ENCODE measurements around the gene TEAD4.

The TEAD4 gene

GRCh38 chr12:3014641-3015040, 55.4 kb downstream of the TEAD4 start:
- Histone ChIP-seq H3K4me1 (ENCODE audit: low read length) (no peaks in the 10 kb centered on the region), H4K20me1 (ENCODE audit: insufficient read depth, low read length) (no peaks in the 10 kb centered on the region), H3K9me3 (ENCODE audit: insufficient read depth, low read length) (no peaks in the 10 kb centered on the region), H3K4me3 (ENCODE audit: low read length) (no peak overlapping the region), H3K4me2 (ENCODE audit: low read length) (no peak overlapping the region), H3K36me3 (replicated peaks; ENCODE audit: low read depth, low read length) (no peaks in the 10 kb centered on the region), H3K79me2 (ENCODE audit: low read length) (no peaks in the 10 kb centered on the region), H3K27me3 (ENCODE audit: low read depth, low read length) (no peaks in the 10 kb centered on the region), H3K27ac (ENCODE audit: low read length) (no peak overlapping the region), H3K9ac (ENCODE audit: low read length) (no peak overlapping the region), H2AFZ (ENCODE audit: low read depth, low read length) (no peak overlapping the region)
- TF ChIP-seq, protein P1, sequence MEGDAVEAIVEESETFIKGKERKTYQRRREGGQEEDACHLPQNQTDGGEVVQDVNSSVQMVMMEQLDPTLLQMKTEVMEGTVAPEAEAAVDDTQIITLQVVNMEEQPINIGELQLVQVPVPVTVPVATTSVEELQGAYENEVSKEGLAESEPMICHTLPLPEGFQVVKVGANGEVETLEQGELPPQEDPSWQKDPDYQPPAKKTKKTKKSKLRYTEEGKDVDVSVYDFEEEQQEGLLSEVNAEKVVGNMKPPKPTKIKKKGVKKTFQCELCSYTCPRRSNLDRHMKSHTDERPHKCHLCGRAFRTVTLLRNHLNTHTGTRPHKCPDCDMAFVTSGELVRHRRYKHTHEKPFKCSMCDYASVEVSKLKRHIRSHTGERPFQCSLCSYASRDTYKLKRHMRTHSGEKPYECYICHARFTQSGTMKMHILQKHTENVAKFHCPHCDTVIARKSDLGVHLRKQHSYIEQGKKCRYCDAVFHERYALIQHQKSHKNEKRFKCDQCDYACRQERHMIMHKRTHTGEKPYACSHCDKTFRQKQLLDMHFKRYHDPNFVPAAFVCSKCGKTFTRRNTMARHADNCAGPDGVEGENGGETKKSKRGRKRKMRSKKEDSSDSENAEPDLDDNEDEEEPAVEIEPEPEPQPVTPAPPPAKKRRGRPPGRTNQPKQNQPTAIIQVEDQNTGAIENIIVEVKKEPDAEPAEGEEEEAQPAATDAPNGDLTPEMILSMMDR (IDR thresholded peaks at IDR 0.05; ENCODE audit: low read depth, low read length): no peak
- no peak for TF ChIP-seq EZH2phosphoT487 (IDR thresholded peaks at IDR 0.05; ENCODE audit: low read depth)

GRCh38 chr12:3015356-3015755, 56.2 kb downstream of the TEAD4 start:
- H3K4me2 ChIP-seq (ENCODE audit: low read length): no peak overlapping the region
- H3K27ac ChIP-seq (ENCODE audit: low read length): no peak overlapping the region
- no peaks in the 10 kb centered on the region for H3K27me3 ChIP-seq (ENCODE audit: low read depth, low read length)
- H3K36me3 ChIP-seq (replicated peaks; ENCODE audit: low read depth, low read length): no peaks in the 10 kb centered on the region
- no peaks in the 10 kb centered on the region for H3K4me1 ChIP-seq (ENCODE audit: low read length)
- TF ChIP-seq, protein P1 (IDR thresholded peaks at IDR 0.05; ENCODE audit: low read depth, low read length): no peak
- TF ChIP-seq EZH2phosphoT487 (IDR thresholded peaks at IDR 0.05; ENCODE audit: low read depth): no peak
- no peak overlapping the region for H2AFZ ChIP-seq (ENCODE audit: low read depth, low read length)
- H3K4me3 ChIP-seq (ENCODE audit: low read length): no peak overlapping the region
- no peak overlapping the region for H3K9ac ChIP-seq (ENCODE audit: low read length)
- no peaks in the 10 kb centered on the region for H3K9me3 ChIP-seq (ENCODE audit: insufficient read depth, low read length)
- no peaks in the 10 kb centered on the region for H3K79me2 ChIP-seq (ENCODE audit: low read length)
- H4K20me1 ChIP-seq (ENCODE audit: insufficient read depth, low read length): no peaks in the 10 kb centered on the region

GRCh38 chr12:3016191-3016590, 57.0 kb downstream of the TEAD4 start:
- H3K36me3 ChIP-seq (replicated peaks; ENCODE audit: low read depth, low read length): no peaks in the 10 kb centered on the region

DNA sequence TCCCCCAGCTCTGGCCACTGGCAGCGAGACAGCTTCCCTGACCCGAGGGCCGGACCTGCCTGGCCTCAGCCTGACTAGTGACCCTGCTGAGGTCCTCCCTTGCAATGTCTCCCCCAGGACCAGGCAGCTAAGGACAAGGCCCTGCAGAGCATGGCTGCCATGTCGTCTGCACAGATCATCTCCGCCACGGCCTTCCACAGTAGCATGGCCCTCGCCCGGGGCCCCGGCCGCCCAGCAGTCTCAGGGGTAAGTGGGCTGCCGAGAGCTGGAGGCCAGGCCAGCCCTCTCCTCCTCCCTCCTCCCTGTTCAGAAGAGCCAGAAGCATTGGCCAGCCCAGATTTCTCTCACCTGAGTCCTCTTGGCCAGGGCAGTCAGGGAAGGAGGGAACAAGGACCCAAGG, 58.1 kb downstream of the TEAD4 start:
- Histone ChIP-seq H2AFZ (ENCODE audit: low read depth, low read length) (no peak overlapping the region), H3K4me3 (ENCODE audit: low read length) (no peak overlapping the region), H4K20me1 (ENCODE audit: insufficient read depth, low read length) (no peaks in the 10 kb centered on the region), H3K4me1 (ENCODE audit: low read length) (no peaks in the 10 kb centered on the region), H3K36me3 (replicated peaks; ENCODE audit: low read depth, low read length) (no peaks in the 10 kb centered on the region), H3K27ac (ENCODE audit: low read length) (no peak overlapping the region), H3K9ac (ENCODE audit: low read length) (no peak overlapping the region), H3K27me3 (ENCODE audit: low read depth, low read length) (no peaks in the 10 kb centered on the region), H3K9me3 (ENCODE audit: insufficient read depth, low read length) (no peaks in the 10 kb centered on the region), H3K4me2 (ENCODE audit: low read length) (no peak overlapping the region), H3K79me2 (ENCODE audit: low read length) (no peaks in the 10 kb centered on the region)
- TF ChIP-seq, protein P1 (IDR thresholded peaks at IDR 0.05; ENCODE audit: low read depth, low read length): no peak
- TF ChIP-seq EZH2phosphoT487 (IDR thresholded peaks at IDR 0.05; ENCODE audit: low read depth): no peak

More at GRCh38 chr12:3016191-3016590, 57.0 kb downstream of the TEAD4 start:
- Histone ChIP-seq H3K27me3 (ENCODE audit: low read depth, low read length) (no peaks in the 10 kb centered on the region), H3K4me2 (ENCODE audit: low read length) (no peak overlapping the region), H2AFZ (ENCODE audit: low read depth, low read length) (no peak overlapping the region), H3K79me2 (ENCODE audit: low read length) (no peaks in the 10 kb centered on the region), H3K9ac (ENCODE audit: low read length) (no peak overlapping the region), H4K20me1 (ENCODE audit: insufficient read depth, low read length) (no peaks in the 10 kb centered on the region), H3K9me3 (ENCODE audit: insufficient read depth, low read length) (no peaks in the 10 kb centered on the region), H3K4me3 (ENCODE audit: low read length) (no peak overlapping the region), H3K4me1 (ENCODE audit: low read length) (no peaks in the 10 kb centered on the region), H3K27ac (ENCODE audit: low read length) (no peak overlapping the region)
- TF ChIP-seq, protein P1 (IDR thresholded peaks at IDR 0.05; ENCODE audit: low read depth, low read length): no peak
- TF ChIP-seq EZH2phosphoT487 (IDR thresholded peaks at IDR 0.05; ENCODE audit: low read depth): no peak
